ENCODE results near the gene LANCL2.
A peak's percentile ranks its signal among the peaks of the same experiment; 100 is the strongest.
"Not testable (repeated sequence)": the region's sequence is repeated elsewhere in the genome, so short reads cannot be mapped to it uniquely, and the experiment has no call there.

Gene LANCL2

DNA sequence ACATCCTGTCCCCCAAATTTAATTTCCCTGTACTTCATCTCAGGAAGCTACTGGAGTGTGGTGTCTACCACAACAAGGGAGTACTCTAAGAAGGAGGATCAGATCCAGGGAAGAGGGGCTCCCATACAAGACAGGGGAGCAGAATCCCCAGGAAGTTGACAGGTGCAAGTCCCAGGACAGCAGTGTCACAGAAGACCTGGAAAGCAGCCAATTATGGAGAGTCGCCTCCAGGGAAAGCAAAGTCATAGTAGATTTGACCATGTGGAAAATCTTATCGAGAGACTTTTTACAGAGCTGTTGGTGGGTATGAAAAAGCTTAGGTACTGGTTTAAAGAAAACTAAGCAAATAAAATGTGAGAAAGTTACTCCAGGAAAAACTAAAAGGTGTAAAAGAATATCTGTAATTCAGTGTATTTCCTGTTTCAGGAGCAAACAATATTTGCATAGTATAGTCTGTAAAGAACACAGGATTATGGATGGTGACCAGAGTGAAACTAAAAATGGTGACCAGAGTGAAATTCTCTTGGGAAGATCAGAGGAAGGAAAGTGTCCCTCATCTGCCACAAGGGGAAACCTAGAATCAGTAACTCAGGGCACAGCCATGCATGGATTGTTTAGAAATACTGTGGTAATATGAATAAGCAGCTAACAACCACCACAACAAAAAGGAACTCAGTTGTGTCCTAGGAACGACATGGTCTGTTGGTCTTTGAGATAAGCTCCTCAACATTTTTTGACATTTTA, 44.5 kb downstream of the LANCL2 start:
- DNase-seq: no peak

DNA sequence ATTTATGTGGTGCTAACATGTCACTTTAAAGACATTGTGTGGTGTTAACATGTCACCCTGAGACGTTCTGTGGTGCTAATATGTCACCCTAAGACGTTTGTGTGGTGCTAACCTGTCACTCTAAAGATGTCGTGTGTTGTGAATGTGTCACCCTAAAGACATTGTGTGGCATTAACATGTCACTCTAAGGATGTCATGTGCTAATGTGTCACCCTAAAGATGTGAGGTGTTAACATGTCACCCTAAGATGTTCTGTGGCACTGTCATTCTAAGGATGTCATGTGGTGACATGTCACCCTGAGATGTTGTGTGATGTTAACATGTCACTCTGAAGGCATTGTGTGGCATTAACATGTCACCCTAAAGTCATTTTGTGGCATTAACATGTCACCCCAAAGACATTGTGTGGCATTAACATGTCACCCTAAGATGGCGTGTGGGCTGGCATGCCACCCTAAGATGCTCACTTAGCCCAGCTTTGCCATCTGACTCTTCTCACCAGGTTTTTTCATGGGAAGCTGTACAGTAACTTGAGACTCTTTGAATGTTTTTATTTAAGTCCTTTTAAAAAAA, 45.6 kb downstream of the LANCL2 start:
- DNase-seq: no peak

DNA sequence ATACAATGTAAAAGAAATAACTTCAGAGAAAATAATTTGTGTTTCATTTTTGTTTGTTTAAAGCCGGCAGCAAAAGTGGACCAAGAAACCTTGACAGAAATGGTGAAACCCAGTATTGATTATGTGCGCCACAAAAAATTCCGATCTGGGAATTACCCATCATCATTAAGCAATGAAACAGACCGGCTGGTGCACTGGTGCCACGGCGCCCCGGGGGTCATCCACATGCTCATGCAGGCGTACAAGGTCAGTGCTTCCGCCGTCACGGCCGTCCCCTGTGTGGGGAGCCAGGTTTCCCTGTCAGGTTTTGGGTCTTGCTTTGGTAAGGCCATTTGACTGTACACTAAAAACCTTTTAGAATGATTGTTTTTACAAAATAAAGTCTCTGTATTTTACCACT, 46.7 kb downstream of the LANCL2 start:
- DNase-seq: no peak

- DNase-seq: no peak
Observed at GRCh38 chr7:55413442-55413841, 48.3 kb downstream of the LANCL2 start.

- DNase-seq: peak; percentile 42 to 84 (median 64)
Observed at GRCh38 chr7:55415173-55415778, 50.1 kb downstream of the LANCL2 start.

DNA sequence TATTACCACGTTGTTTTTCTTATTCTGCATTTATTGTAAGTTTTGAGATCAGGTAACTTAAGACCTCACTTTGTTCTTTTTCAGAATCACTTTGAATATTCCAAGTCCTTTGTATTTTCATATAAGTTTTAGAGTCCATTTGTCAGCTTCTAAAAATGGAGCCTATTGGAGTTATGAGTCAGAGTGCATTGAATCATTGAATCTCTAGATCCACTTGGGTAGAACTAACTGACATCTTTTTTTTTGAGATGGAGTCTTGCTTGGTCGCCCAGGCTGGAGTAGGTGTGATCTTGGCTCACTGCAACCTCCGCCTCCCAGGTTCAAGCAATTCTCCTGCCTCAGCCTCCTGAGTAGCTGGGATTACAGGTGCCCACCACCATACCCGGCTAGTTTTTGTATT, 52.3 kb downstream of the LANCL2 start:
- DNase-seq: not testable (repeated sequence)

- no peak for DNase-seq
Observed at GRCh38 chr7:55420530-55420929, 55.4 kb downstream of the LANCL2 start.

GRCh38 chr7:55423277-55423711, 58.2 kb downstream of the LANCL2 start:
- no peak for DNase-seq

DNA sequence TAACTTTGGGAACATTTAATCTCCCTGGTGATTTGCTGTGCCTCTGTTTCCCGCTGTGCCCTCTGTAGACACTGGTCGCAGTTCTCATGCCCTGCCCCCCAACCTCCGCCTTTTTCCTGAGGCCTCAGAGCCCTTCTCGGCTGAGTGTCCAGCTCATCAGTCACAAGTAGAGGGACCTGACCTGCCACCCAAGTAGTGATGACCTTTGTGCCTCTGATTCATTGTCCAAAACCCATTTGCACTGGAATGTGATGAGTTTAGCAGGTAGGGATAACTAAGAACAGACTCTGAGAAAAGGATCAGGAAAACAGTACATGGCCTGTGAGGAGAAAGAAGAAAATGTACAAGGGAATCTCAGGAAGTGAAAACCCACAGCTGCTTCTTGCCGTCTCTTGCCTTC, 58.8 kb downstream of the LANCL2 start:
- DNase-seq: no peak

DNA sequence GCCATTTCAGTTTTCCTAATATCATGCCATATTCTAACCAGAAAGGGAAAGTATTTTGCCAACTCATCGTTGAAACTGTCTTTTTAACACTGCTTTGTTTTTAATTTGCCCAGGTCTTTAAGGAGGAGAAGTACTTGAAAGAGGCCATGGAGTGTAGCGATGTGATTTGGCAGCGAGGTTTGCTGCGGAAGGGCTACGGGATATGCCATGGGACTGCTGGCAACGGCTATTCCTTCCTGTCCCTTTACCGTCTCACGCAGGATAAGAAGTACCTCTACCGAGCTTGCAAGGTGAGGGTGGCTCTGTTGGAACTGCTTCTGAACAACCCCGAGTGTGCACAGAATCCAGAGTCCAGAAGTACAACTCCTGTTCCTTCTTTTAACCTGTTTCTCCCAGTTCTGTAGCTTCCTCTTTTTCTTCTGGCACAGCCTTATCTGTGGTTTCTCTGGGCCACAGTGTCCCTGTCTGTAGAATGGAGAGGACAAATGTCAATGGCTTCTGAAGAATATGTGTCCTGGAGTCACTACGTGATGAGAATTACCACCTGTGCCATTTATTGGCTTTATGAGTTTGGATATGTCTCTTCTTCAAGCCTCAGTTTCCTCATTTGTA, 60.1 kb downstream of the LANCL2 start:
- no peak for DNase-seq

- no peak for DNase-seq
Observed at GRCh38 chr7:55426676-55427075, 61.5 kb downstream of the LANCL2 start.

DNA sequence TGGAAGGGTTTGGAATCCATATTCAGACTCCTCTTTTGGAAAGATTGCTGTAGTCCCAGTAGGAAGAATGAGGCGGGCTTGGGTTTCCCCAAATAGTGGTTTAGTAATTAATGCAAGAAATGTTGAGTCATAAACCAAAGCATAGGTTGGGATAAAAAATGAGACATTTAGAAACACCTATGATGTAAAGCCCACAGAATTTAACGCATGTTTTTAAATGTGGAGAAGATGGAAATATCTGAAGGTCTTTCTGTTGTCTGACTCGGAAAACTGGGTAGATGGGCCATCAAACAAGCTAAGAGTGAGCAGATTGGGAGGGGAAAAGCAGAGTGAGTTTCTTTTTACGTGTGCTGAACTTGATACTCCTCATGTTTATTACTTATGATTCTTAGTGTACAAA, 62.2 kb downstream of the LANCL2 start:
- no peak for DNase-seq

DNA sequence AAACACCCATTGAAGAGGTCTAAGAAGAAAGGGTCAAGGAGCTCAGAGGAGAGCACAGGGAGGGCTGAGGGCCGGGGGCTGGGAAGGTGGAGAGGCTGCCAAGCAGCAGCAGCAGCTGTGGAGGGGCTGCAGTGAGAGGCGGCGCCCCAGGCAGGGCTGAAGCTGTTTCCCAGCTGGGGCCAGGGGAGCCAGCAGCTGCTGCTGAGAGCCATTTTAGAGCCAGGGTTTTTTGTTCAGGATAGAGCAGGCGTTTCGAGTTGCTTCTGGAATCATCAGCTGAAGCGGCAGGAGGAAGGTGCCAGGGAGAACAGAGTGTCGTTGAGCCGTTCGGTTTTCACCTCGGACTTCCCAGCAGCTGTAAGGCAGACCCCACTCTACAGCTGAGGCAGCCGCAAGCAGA, 62.7 kb downstream of the LANCL2 start:
- no peak for DNase-seq

DNA sequence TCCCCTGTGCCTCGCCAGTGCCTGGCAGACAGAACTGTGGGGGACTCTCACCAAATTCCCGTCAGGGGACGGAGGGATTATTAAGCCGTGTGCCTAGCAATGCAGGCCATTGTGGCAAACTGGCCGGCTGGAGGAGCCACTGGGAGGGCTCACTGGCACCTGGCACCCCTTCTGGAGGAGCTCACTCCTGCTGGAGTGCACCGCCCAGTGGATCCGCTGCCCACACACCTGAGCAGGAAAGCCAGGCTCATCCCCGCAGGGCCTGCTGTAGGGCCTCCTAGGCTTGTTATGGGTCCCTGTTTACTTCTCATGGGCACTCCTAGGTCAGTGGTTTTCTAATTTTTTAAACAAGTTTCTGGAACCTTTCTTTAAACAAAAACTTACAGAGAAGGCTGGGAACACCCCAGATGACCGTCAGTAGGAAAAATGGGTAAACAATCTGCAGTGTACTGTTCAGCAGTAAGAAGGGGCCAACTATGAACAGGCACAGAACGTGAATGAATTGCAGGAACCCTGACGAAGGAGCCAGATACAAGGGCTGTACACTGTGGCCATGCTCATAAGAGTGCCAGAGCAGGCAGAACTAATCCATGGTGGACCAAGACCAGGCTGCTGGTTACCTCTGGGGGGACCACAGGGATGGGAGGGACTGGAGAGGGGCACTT, 64.8 kb downstream of the LANCL2 start:
- DNase-seq: no peak

DNA sequence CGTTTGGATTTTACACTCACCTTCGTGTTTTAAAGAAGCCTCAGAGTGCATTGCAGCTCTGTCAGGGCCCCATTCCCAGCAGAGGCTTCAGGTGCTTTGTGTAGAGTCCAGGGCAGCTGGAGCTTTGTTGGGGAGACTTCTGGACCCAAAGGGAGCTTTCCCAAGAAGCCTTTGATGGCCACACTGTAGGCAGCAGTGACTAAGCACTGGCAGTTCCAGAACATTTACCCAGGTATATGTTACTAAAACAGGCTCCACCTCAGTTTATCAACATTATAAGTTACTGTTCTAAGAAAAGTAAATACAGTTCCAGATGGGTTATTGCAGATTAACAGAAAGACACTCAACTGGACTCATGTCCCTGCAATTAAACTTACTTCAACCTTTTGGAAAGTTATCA, 66.8 kb downstream of the LANCL2 start:
- DNase-seq: no peak

DNA sequence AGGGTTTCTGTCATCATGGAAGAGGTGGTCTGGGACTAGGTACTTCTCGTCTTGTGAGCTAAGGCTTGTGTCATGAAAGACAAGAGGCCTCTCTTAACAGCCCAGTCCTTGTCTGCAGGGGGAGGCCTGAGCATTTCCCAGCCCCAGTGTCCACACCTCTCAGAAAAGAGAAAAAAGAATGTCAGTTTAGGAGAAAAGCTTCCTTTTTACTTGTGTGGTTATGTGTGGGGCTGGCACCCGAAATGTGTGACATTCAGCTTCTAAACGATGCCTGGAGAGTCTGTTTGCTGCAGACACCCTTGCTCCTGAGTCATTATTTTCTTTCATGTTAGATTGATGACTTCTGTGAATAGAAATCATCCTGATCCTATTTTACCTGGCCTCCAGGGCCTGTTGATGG, 67.4 kb downstream of the LANCL2 start:
- no peak for DNase-seq

DNA sequence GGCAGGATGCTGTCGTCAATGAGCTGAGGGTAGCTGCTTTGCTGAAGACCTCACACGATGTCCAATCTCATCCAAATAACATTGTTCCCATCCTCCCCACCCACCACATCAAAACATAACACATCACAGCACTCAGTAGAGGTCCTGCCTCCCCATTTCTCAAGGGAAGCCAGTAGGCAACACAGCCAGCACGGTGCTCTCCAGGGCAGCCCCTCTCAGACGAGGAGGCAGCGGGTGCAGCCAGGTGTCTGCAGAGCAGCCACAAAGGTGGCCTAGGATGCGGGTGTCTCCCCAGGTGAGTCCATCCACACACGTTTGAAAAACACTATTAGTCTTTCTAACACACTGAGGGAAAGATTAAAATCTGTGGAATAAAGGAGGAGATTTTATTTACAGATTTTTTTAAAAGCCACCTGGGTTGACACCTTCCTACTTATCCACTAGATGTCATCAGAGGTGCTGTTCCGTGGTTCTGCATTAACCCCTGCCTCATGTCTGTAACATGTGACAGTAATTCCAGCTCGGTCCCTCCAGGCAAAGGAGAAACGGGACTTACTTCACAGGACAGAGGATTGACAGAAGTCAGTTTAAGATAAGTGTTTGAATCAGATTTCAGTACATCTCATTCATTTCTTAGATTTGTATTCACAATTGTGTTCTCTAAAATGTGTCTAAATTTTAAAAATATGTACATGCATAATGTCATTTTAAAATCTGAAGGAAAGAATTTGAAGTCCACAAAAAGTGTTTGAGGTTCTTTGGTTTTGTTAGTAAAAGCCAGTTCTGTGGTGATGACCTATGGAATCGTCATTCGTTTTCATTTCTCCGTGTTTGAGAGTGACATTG, 68.0 kb downstream of the LANCL2 start:
- peak in 3 of 6 experiments; percentile 12 to 53 (median 53) for DNase-seq

DNA sequence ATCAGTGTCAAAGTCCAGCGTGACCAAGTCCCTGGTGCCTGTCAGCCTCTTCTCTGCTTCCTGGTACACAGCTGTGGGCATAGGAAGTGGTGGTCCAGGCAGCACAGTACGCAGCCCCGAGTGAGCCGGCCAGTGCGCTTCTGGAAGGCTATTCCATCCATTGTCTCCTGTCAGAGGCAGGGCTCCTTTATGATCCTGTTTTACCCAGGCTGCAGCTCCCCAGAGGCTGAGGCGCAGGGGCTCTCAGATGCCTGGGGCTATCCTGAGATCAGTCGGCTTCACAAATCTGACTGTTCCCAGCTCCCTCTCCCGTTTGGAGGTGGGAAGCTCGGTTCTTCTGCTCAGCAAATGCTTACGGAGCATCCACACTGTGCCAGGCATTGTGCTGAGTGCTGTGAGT, 70.3 kb downstream of the LANCL2 start:
- DNase-seq: no peak

DNA sequence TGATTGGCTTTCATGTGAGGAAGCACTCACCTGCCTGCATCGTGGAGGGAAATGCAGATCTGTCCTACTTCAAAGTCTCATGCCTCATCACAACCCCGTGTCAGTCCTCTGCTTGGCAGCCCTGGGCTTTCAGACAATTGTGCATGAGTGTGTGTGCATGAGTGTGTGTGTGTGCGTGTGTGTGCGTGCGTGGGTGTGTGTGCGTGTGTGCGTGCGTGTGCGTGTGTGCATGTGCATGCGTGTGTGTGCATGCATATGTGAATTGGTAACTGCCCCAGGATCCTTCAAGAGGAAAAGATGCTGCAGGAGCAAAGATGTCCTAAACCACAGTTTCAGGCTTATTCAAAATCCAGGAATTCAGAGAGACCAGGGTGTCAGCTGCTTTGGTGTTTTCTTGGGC, 71.3 kb downstream of the LANCL2 start:
- DNase-seq: no peak

GRCh38 chr7:55437375-55437774, 72.2 kb downstream of the LANCL2 start:
- no peak for DNase-seq

GRCh38 chr7:55438085-55438756, 73.1 kb downstream of the LANCL2 start:
- DNase-seq: no peak

Data from stimulated activated naive CD4-positive, alpha-beta T cell (primary cell).